Central memory CD8-positive, alpha-beta T cell (primary cell): ENCODE measurements around the gene LYPLA2.
"Not testable (repeated sequence)": the region's sequence is repeated elsewhere in the genome, so short reads cannot be mapped to it uniquely, and the experiment has no call there.

Experiments used
- ATAC-seq: fragments of 150-1000 bp; cut with Tn5 transposase; replicated peaks from 2 replicates; pipeline ENCODE4 v1.10.0; 2022; ENCODE audit warnings: mild to moderate bottlenecking, moderate FRiP score, moderate number of reproducible peaks; ENCODE audit not compliant: poor library complexity, severe bottlenecking; ENCODE audit errors: extremely low read depth
- DNase-seq, 2 donors: peaks; one replicate each; pipeline ENCODE4 v3.0.0; 2021; ENCODE audit warnings: low spot score in 2 of 2
- H3K27ac Mint-ChIP-seq: one replicate; pipeline ENCODE4 v1.8.0; 2022; ENCODE audit warnings: low read depth, mild to moderate bottlenecking, moderate library complexity, mixed read lengths
- H3K27me3 Mint-ChIP-seq: one replicate; pipeline ENCODE4 v1.8.0; 2022; ENCODE audit warnings: mixed read lengths
- H3K36me3 Mint-ChIP-seq: one replicate; pipeline ENCODE4 v1.8.0; 2022; ENCODE audit warnings: mild to moderate bottlenecking, moderate library complexity, mixed read lengths; ENCODE audit not compliant: insufficient read depth
- H3K4me1 Mint-ChIP-seq: one replicate; pipeline ENCODE4 v1.8.0; 2022; ENCODE audit warnings: mixed read lengths
- H3K4me3 Mint-ChIP-seq: one replicate; pipeline ENCODE4 v1.8.0; 2022; ENCODE audit warnings: mild to moderate bottlenecking, moderate library complexity, mixed read lengths
- H3K9me3 Mint-ChIP-seq: one replicate; pipeline ENCODE4 v1.8.0; 2022; ENCODE audit warnings: mixed read lengths

The LYPLA2 gene

GRCh38 chr1:23810818-23811540 lies 20.0 kb downstream of the LYPLA2 start:
- Mint-ChIP-seq H3K27me3 (no peaks in the 10 kb centered on the region), H3K9me3 (no peaks in the 10 kb centered on the region), H3K4me1 (peaks cover 9% of the 10 kb centered on the region), H3K36me3 (peaks cover 15% of the 10 kb centered on the region), H3K4me3 (no peak overlapping the region), H3K27ac (peak overlapping the region; percentile 19)
- DNase-seq (peak in 1 of 2 donors; percentile 42), ATAC-seq (peak; percentile 62)

- peaks cover 35% of the 10 kb centered on the region for H3K36me3 Mint-ChIP-seq
- no peak overlapping the region for H3K27ac Mint-ChIP-seq
- no peak overlapping the region for H3K4me3 Mint-ChIP-seq
- H3K27me3 Mint-ChIP-seq = no peaks in the 10 kb centered on the region
- DNase-seq = no peak
- H3K9me3 Mint-ChIP-seq = no peaks in the 10 kb centered on the region
- no peak for ATAC-seq
- peaks cover 9% of the 10 kb centered on the region for H3K4me1 Mint-ChIP-seq
Observed at GRCh38 chr1:23814016-23814415, 23.1 kb downstream of the LYPLA2 start.

- H3K36me3 Mint-ChIP-seq = peaks cover 38% of the 10 kb centered on the region
- no peaks in the 10 kb centered on the region for H3K9me3 Mint-ChIP-seq
- ATAC-seq = no peak
- H3K27me3 Mint-ChIP-seq = no peaks in the 10 kb centered on the region
- H3K4me3 Mint-ChIP-seq = no peak overlapping the region
- DNase-seq = no peak
- no peaks in the 10 kb centered on the region for H3K4me1 Mint-ChIP-seq
- H3K27ac Mint-ChIP-seq = no peak overlapping the region
Observed at GRCh38 chr1:23816361-23816760, 25.4 kb downstream of the LYPLA2 start.

- DNase-seq (no peak), ATAC-seq (no peak)
- no peaks in the 10 kb centered on the region for H3K9me3 Mint-ChIP-seq
- no peak overlapping the region for H3K4me3 Mint-ChIP-seq
- H3K36me3 Mint-ChIP-seq = peaks cover 36% of the 10 kb centered on the region
- no peaks in the 10 kb centered on the region for H3K27me3 Mint-ChIP-seq
- H3K27ac Mint-ChIP-seq = no peak overlapping the region
- no peaks in the 10 kb centered on the region for H3K4me1 Mint-ChIP-seq
Observed at GRCh38 chr1:23816906-23817305, 26.0 kb downstream of the LYPLA2 start.

GRCh38 chr1:23817633-23818032 lies 26.7 kb downstream of the LYPLA2 start:
- Mint-ChIP-seq H3K27me3 (no peaks in the 10 kb centered on the region), H3K9me3 (no peaks in the 10 kb centered on the region), H3K36me3 (peaks cover 32% of the 10 kb centered on the region), H3K27ac (no peak overlapping the region), H3K4me3 (no peak overlapping the region), H3K4me1 (no peaks in the 10 kb centered on the region)
- DNase-seq (no peak), ATAC-seq (no peak)

GRCh38 chr1:23823767-23824166 lies 32.8 kb downstream of the LYPLA2 start:
- DNase-seq (no peak), ATAC-seq (no peak)
- peaks cover 21% of the 10 kb centered on the region for H3K4me1 Mint-ChIP-seq
- no peaks in the 10 kb centered on the region for H3K9me3 Mint-ChIP-seq
- no peaks in the 10 kb centered on the region for H3K27me3 Mint-ChIP-seq
- H3K27ac Mint-ChIP-seq = no peak overlapping the region
- peaks cover 9% of the 10 kb centered on the region for H3K36me3 Mint-ChIP-seq
- H3K4me3 Mint-ChIP-seq = peak overlapping the region; percentile 54

GRCh38 chr1:23824711-23825075 lies 33.7 kb downstream of the LYPLA2 start:
- Mint-ChIP-seq H3K4me1 (peaks cover 21% of the 10 kb centered on the region), H3K36me3 (peaks cover 6% of the 10 kb centered on the region), H3K9me3 (no peaks in the 10 kb centered on the region), H3K27me3 (no peaks in the 10 kb centered on the region), H3K4me3 (peak overlapping the region; percentile 90), H3K27ac (peak overlapping the region; percentile 92)
- ATAC-seq (peak; percentile 11), DNase-seq (no peak)

GRCh38 chr1:23825076-23825761 lies 34.3 kb downstream of the LYPLA2 start, which contains the start of gene HMGCL:
TSS of gene HMGCL (minus strand) at chr1:23825429. CDS start at chr1:23825415, 14 bp downstream.
- Mint-ChIP-seq H3K36me3 (peaks cover 4% of the 10 kb centered on the region), H3K4me3 (peak within 1 kb of the TSS; percentile 90), H3K9me3 (no peaks in the 10 kb centered on the region), H3K27ac (peak within 1 kb of the TSS; percentile 92), H3K4me1 (peaks cover 21% of the 10 kb centered on the region), H3K27me3 (no peaks in the 10 kb centered on the region)
- peak; percentile 66 to 73 for DNase-seq
- ATAC-seq = peak; percentile 98

- H3K27me3 Mint-ChIP-seq = no peaks in the 10 kb centered on the region
- H3K9me3 Mint-ChIP-seq = no peaks in the 10 kb centered on the region
- H3K27ac Mint-ChIP-seq = peak overlapping the region; percentile 92
- peaks cover 21% of the 10 kb centered on the region for H3K4me1 Mint-ChIP-seq
- H3K4me3 Mint-ChIP-seq = peak overlapping the region; percentile 90
- peaks cover 4% of the 10 kb centered on the region for H3K36me3 Mint-ChIP-seq
- DNase-seq (no peak), ATAC-seq (peak; percentile 50)
Observed at GRCh38 chr1:23825762-23826522, 35.0 kb downstream of the LYPLA2 start.

- H3K27me3 Mint-ChIP-seq, ATAC-seq, H3K9me3 Mint-ChIP-seq, H3K36me3 Mint-ChIP-seq, DNase-seq: not testable (repeated sequence)
- H3K27ac Mint-ChIP-seq = peak overlapping the region; percentile 41
- H3K4me3 Mint-ChIP-seq = peak overlapping the region; percentile 90
- H3K4me1 Mint-ChIP-seq = peaks cover 21% of the 10 kb centered on the region
Observed at GRCh38 chr1:23826590-23826989, 35.6 kb downstream of the LYPLA2 start.

- H3K27ac Mint-ChIP-seq = no peak overlapping the region
Observed at GRCh38 chr1:23827717-23828116, 36.8 kb downstream of the LYPLA2 start.

GRCh38 chr1:23834156-23834555 lies 43.2 kb downstream of the LYPLA2 start:
- not testable (repeated sequence) for H3K9me3 Mint-ChIP-seq
- H3K27me3 Mint-ChIP-seq = peaks cover 10% of the 10 kb centered on the region

More at GRCh38 chr1:23827717-23828116, 36.8 kb downstream of the LYPLA2 start:
- no peaks in the 10 kb centered on the region for H3K27me3 Mint-ChIP-seq
- ATAC-seq = no peak
- H3K4me3 Mint-ChIP-seq = no peak overlapping the region
- no peak for DNase-seq
- H3K9me3 Mint-ChIP-seq = no peaks in the 10 kb centered on the region
- peaks cover 21% of the 10 kb centered on the region for H3K4me1 Mint-ChIP-seq
- H3K36me3 Mint-ChIP-seq = peaks cover 4% of the 10 kb centered on the region

More at GRCh38 chr1:23834156-23834555, 43.2 kb downstream of the LYPLA2 start:
- not testable (repeated sequence) for H3K4me1 Mint-ChIP-seq, ATAC-seq, H3K36me3 Mint-ChIP-seq, DNase-seq, H3K4me3 Mint-ChIP-seq, H3K27ac Mint-ChIP-seq
